Subcutaneous adipose tissue (tissue), 4 donors: ENCODE data around the gene TUBB6. TPM values are rescaled to one million over a fixed set of nuclear protein-coding genes. Genes with fewer than 3 reads are reported as not detected.

ENCODE experiments used
- CTCF ChIP-seq: fragments of 450-650 bp; IDR thresholded peaks from one replicate; pipeline ENCODE4 v1.5.1; 2016; ENCODE audit warnings: low read depth, mild to moderate bottlenecking, control low read depth, antibody characterized with exemption, moderate library complexity
- total RNA-seq, 4 donors: library from RNA; depleted of rRNA; stranded (reverse); fragments of >200 nt; gene quantifications; one replicate each; pipeline ENCODE4 v1.1.0, GENCODE V29; 2016

The TUBB6 gene
- total RNA-seq, 4 donors from 2014 or later, result 240 to 485 (median 350) TPM

GRCh38 chr18:12309683-12310198 is 1.7 kb downstream of the TUBB6 start:
- no peak for TF ChIP-seq CTCF

GRCh38 chr18:12310762-12311161 is 2.7 kb downstream of the TUBB6 start:
- no peak for TF ChIP-seq CTCF

GRCh38 chr18:12312976-12313375 is 4.9 kb downstream of the TUBB6 start:
- TF ChIP-seq CTCF, result no peak

GRCh38 chr18:12313530-12314245 is 5.6 kb downstream of the TUBB6 start:
- no peak for TF ChIP-seq CTCF

- no peak for TF ChIP-seq CTCF
Observed at GRCh38 chr18:12314591-12315305, 6.7 kb downstream of the TUBB6 start.

GRCh38 chr18:12315490-12315889 is 7.4 kb downstream of the TUBB6 start:
- TF ChIP-seq CTCF, result no peak

GRCh38 chr18:12315911-12316310 is 7.9 kb downstream of the TUBB6 start:
- TF ChIP-seq CTCF, result no peak
